HL-60 (cell line): ENCODE data around the gene MAP3K14.

Source experiments
- CTCF ChIP-seq: IDR thresholded peaks from one replicate; pipeline ENCODE4 v1.5.1; 2011; ENCODE audit warnings: low read length, control low read depth, inconsistent platforms; ENCODE audit not compliant: insufficient read depth
- GABPA ChIP-seq: IDR thresholded peaks from 2 replicates; pipeline ENCODE4 v1.6.1; 2012; ENCODE audit warnings: low read depth
- POLR2AphosphoS5 ChIP-seq: IDR thresholded peaks from 2 replicates; pipeline ENCODE4 v1.6.1; 2012; ENCODE audit warnings: low read depth
- REST ChIP-seq: IDR thresholded peaks from 2 replicates; pipeline ENCODE4 v1.6.1; 2012; ENCODE audit warnings: low read depth; ENCODE audit not compliant: insufficient replicate concordance
- SPI1 ChIP-seq: IDR thresholded peaks from 2 replicates; pipeline ENCODE4 v1.6.1; 2012; ENCODE audit warnings: low read depth, mild to moderate bottlenecking, borderline replicate concordance

GRCh38 chr17:45319239-45319703, 2.5 kb upstream of the MAP3K14 start:
- TF ChIP-seq CTCF (no peak), GABPA (no peak), POLR2AphosphoS5 (no peak), REST (no peak), SPI1 (no peak)
